Mammary epithelial cell (primary cell): Measurements from ENCODE around the gene SNX25.

Experiments used
- EZH2 ChIP-seq: IDR thresholded peaks from 2 replicates; pipeline ENCODE4 v1.6.1; 2012; ENCODE audit warnings: low read length, inconsistent platforms, borderline replicate concordance
- TF ChIP-seq, protein P1 (sequence below), 2 donors: IDR thresholded peaks in 1 of 2; conservative IDR thresholded peaks in 1 of 2; 2 replicates each; pipeline ENCODE4 v1.5.1; 2011 to 2012; ENCODE audit warnings: inconsistent platforms in 2 of 2, low read length in 2 of 2, mild to moderate bottlenecking in 2 of 2, control low read depth in 1 of 2, low read depth in 1 of 2; ENCODE audit not compliant: insufficient read depth in 1 of 2; ENCODE audit errors: extremely low read depth in 1 of 2

DNA sequence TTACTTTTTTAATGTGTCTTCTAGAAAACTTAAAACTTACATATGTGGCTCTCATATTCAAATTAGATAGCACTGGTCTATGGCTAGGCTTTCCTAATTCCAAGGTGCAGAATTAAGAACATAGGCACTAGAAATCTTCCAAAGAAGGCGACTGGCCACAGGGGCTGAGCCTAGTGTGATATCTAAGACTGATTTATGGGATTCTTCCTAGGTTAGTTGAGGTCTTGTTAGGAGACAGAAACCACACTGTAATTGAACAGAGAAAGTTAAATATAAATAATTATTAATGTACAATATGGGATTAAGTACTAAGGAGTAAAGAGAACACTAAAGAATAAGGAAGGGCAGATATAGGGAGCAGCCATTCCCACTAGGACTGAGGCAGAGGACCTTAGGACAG lies 48.3 kb downstream of the SNX25 start:
- TF ChIP-seq, protein P1, sequence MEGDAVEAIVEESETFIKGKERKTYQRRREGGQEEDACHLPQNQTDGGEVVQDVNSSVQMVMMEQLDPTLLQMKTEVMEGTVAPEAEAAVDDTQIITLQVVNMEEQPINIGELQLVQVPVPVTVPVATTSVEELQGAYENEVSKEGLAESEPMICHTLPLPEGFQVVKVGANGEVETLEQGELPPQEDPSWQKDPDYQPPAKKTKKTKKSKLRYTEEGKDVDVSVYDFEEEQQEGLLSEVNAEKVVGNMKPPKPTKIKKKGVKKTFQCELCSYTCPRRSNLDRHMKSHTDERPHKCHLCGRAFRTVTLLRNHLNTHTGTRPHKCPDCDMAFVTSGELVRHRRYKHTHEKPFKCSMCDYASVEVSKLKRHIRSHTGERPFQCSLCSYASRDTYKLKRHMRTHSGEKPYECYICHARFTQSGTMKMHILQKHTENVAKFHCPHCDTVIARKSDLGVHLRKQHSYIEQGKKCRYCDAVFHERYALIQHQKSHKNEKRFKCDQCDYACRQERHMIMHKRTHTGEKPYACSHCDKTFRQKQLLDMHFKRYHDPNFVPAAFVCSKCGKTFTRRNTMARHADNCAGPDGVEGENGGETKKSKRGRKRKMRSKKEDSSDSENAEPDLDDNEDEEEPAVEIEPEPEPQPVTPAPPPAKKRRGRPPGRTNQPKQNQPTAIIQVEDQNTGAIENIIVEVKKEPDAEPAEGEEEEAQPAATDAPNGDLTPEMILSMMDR (conservative IDR thresholded peaks at IDR 0.05 in 1 of 2, IDR thresholded peaks at IDR 0.05 in 1 of 2; ENCODE audit: extremely low read depth in 1 of 2, insufficient read depth in 1 of 2, low read depth in 1 of 2, low read length in 2 of 2): no peak
- TF ChIP-seq EZH2: no peak
